HepG2 (cell line): ENCODE results near the gene TIMM9. TPM values are rescaled to one million over a fixed set of nuclear protein-coding genes. Genes with fewer than 3 reads are reported as not detected.

Experiments
- ATF6 ChIP-seq: sonication (generic); formaldehyde crosslinking; conservative IDR thresholded peaks from 2 replicates; pipeline ENCODE4 v1.4.0; 2020; ENCODE audit warnings: missing genetic modification reagents
- HMG20B ChIP-seq: conservative IDR thresholded peaks from 2 replicates; pipeline ENCODE4 v1.6.1; 2016; ENCODE audit warnings: missing genetic modification reagents, missing compliant biosample characterization
- HOXA9 ChIP-seq: sonication (generic); formaldehyde crosslinking; IDR thresholded peaks from 2 replicates; pipeline ENCODE4 v1.8.1; 2022; ENCODE audit warnings: missing genetic modification reagents, mild to moderate bottlenecking, moderate library complexity, borderline replicate concordance
- NFIC ChIP-seq: IDR thresholded peaks from 2 replicates; pipeline ENCODE4 v1.6.1; 2012; ENCODE audit warnings: mild to moderate bottlenecking, low read length, inconsistent platforms
- RNF2 ChIP-seq: fragments of 450-650 bp; conservative IDR thresholded peaks from 2 replicates; pipeline ENCODE4 v1.6.1; 2016; ENCODE audit warnings: low read depth
- SIN3B ChIP-seq: fragments of 150-350 bp; IDR thresholded peaks from 2 replicates; pipeline ENCODE4 v1.6.1; 2014; ENCODE audit warnings: low read length
- ZKSCAN8 ChIP-seq: IDR thresholded peaks from 2 replicates; pipeline ENCODE4 v1.6.1; 2016; ENCODE audit warnings: borderline replicate concordance, missing genetic modification reagents, missing compliant biosample characterization
- ZNF562 ChIP-seq: sonication (generic); formaldehyde crosslinking; IDR thresholded peaks from 2 replicates; pipeline ENCODE4 v1.8.0; 2022; ENCODE audit warnings: missing genetic modification reagents, borderline replicate concordance
- polyA plus RNA-seq, 8 experiments: library from polyadenylated mRNA; depleted of rRNA in 3 of 8; stranded (reverse) in 7 of 8; unstranded in 1 of 8; fragments of >200 nt; fragmentation: Illumina TruSeq in 4 of 8; extraction: Trizol in 4 of 8; gene quantifications; 2 replicates each; pipeline versions ENCODE4 v1.2.1 to v1.2.3, GENCODE V29; 2011 to 2016; ENCODE audit warnings: low read depth in 4 of 8, missing spikeins in 1 of 8, mixed read lengths in 1 of 8; ENCODE audit not compliant: insufficient read depth in 1 of 8
- total RNA-seq, 5 experiments: library from RNA; depleted of rRNA; stranded (reverse); fragments of >200 nt; fragmentation: Illumina TruSeq; extraction: Trizol; gene quantifications; 2 replicates each; pipeline ENCODE4 v1.2.3, GENCODE V29; 2016; ENCODE audit warnings: low read depth in 1 of 5
- TF ChIP-seq, protein P1 (sequence below): sonication (generic); formaldehyde crosslinking; IDR thresholded peaks from one replicate; pipeline ENCODE4 v1.5.1; 2020; ENCODE audit warnings: mild to moderate bottlenecking, missing genetic modification reagents; ENCODE audit errors: not compliant biosample characterization
- TF ChIP-seq, protein P2 (sequence below): sonication (generic); formaldehyde crosslinking; IDR thresholded peaks from 2 replicates; pipeline ENCODE4 v1.4.0; 2020; ENCODE audit warnings: missing genetic modification reagents
- TF ChIP-seq, protein P3 (sequence below): sonication (generic); formaldehyde crosslinking; IDR thresholded peaks from 2 replicates; pipeline ENCODE4 v1.8.0; 2022; ENCODE audit warnings: mild to moderate bottlenecking, missing genetic modification reagents; ENCODE audit not compliant: insufficient replicate concordance

TIMM9 gene
- total and polyA plus RNA-seq, 2 of the 13 experiments (the other 11 are each of a cell fraction or from before 2014, with no cell fraction given), result 30.5 to 42.5 TPM

DNA sequence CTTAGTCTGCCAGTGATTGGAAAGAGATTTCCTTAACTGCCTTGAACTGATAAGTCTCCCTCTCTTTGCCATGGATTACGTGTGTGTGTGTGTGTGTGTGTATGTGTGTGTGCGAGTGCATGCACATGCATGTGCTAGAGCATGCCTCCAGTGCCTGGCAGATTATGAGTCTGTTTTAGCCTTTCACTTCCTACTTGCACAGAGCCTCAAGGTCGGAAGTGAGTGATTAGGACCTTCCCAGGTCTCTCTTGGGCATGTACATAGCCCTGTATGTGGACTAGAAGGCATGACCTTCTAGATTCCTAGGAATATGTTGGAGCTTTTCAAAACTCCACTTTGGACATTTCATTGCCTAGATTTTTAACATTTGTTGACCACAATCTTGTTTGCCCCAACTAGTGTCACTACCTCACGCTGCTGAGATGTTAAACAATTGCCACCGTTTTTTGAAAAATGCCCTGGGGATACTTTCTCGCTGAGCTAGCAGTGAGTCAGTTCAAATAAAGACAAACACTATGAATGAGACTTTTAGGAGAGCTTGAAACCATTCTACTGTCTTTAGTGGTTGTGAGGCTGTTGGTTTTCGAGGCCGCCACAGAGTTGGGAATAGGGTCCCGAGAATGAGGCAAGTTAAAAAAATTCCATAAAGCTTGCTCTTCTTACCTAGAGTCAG lies 28.4 kb upstream of the TIMM9 start (continued):
- no peak for TF ChIP-seq HOXA9
- no peak for TF ChIP-seq ZNF562 (CRISPR knock-in tag)
- TF ChIP-seq HMG20B (CRISPR knock-in tag), result no peak
- no peak for TF ChIP-seq ZKSCAN8 (CRISPR knock-in tag)
- TF ChIP-seq, protein P1, sequence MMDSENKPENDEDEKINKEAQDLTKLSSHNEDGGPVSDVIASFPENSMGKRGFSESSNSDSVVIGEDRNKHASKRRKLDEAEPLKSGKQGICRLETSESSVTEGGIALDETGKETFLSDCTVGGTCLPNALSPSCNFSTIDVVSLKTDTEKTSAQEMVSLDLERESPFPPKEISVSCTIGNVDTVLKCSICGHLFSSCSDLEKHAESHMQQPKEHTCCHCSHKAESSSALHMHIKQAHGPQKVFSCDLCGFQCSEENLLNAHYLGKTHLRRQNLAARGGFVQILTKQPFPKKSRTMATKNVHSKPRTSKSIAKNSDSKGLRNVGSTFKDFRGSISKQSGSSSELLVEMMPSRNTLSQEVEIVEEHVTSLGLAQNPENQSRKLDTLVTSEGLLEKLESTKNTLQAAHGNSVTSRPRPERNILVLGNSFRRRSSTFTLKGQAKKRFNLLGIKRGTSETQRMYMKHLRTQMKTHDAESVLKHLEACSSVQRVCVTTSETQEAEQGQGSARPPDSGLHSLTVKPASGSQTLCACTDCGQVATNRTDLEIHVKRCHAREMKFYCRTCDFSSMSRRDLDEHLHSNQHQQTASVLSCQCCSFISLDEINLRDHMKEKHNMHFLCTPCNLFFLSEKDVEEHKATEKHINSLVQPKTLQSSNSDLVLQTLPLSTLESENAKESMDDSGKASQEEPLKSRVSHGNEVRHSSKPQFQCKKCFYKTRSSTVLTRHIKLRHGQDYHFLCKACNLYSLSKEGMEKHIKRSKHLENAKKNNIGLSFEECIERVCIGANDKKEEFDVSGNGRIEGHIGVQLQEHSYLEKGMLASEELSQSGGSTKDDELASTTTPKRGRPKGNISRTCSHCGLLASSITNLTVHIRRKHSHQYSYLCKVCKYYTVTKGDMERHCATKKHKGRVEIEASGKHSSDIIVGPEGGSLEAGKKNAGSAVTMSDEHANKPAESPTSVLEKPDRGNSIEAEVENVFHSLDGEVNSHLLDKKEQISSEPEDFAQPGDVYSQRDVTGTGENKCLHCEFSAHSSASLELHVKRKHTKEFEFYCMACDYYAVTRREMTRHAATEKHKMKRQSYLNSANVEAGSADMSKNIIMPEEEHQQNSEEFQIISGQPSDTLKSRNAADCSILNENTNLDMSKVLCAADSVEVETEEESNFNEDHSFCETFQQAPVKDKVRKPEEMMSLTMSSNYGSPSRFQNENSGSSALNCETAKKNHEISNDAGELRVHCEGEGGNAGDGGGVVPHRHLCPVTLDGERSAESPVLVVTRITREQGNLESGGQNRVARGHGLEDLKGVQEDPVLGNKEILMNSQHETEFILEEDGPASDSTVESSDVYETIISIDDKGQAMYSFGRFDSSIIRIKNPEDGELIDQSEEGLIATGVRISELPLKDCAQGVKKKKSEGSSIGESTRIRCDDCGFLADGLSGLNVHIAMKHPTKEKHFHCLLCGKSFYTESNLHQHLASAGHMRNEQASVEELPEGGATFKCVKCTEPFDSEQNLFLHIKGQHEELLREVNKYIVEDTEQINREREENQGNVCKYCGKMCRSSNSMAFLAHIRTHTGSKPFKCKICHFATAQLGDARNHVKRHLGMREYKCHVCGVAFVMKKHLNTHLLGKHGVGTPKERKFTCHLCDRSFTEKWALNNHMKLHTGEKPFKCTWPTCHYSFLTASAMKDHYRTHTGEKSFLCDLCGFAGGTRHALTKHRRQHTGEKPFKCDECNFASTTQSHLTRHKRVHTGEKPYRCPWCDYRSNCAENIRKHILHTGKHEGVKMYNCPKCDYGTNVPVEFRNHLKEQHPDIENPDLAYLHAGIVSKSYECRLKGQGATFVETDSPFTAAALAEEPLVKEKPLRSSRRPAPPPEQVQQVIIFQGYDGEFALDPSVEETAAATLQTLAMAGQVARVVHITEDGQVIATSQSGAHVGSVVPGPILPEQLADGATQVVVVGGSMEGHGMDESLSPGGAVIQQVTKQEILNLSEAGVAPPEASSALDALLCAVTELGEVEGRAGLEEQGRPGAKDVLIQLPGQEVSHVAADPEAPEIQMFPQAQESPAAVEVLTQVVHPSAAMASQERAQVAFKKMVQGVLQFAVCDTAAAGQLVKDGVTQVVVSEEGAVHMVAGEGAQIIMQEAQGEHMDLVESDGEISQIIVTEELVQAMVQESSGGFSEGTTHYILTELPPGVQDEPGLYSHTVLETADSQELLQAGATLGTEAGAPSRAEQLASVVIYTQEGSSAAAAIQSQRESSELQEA (CRISPR knock-in tag), result no peak
- TF ChIP-seq ATF6 (CRISPR knock-in tag), result no peak
- no peak for TF ChIP-seq SIN3B
- TF ChIP-seq NFIC, result no peak
- TF ChIP-seq, protein P2, sequence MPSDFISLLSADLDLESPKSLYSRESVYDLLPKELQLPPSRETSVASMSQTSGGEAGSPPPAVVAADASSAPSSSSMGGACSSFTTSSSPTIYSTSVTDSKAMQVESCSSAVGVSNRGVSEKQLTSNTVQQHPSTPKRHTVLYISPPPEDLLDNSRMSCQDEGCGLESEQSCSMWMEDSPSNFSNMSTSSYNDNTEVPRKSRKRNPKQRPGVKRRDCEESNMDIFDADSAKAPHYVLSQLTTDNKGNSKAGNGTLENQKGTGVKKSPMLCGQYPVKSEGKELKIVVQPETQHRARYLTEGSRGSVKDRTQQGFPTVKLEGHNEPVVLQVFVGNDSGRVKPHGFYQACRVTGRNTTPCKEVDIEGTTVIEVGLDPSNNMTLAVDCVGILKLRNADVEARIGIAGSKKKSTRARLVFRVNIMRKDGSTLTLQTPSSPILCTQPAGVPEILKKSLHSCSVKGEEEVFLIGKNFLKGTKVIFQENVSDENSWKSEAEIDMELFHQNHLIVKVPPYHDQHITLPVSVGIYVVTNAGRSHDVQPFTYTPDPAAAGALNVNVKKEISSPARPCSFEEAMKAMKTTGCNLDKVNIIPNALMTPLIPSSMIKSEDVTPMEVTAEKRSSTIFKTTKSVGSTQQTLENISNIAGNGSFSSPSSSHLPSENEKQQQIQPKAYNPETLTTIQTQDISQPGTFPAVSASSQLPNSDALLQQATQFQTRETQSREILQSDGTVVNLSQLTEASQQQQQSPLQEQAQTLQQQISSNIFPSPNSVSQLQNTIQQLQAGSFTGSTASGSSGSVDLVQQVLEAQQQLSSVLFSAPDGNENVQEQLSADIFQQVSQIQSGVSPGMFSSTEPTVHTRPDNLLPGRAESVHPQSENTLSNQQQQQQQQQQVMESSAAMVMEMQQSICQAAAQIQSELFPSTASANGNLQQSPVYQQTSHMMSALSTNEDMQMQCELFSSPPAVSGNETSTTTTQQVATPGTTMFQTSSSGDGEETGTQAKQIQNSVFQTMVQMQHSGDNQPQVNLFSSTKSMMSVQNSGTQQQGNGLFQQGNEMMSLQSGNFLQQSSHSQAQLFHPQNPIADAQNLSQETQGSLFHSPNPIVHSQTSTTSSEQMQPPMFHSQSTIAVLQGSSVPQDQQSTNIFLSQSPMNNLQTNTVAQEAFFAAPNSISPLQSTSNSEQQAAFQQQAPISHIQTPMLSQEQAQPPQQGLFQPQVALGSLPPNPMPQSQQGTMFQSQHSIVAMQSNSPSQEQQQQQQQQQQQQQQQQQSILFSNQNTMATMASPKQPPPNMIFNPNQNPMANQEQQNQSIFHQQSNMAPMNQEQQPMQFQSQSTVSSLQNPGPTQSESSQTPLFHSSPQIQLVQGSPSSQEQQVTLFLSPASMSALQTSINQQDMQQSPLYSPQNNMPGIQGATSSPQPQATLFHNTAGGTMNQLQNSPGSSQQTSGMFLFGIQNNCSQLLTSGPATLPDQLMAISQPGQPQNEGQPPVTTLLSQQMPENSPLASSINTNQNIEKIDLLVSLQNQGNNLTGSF (CRISPR knock-in tag), result no peak
- TF ChIP-seq RNF2, result no peak
- TF ChIP-seq, protein P3, sequence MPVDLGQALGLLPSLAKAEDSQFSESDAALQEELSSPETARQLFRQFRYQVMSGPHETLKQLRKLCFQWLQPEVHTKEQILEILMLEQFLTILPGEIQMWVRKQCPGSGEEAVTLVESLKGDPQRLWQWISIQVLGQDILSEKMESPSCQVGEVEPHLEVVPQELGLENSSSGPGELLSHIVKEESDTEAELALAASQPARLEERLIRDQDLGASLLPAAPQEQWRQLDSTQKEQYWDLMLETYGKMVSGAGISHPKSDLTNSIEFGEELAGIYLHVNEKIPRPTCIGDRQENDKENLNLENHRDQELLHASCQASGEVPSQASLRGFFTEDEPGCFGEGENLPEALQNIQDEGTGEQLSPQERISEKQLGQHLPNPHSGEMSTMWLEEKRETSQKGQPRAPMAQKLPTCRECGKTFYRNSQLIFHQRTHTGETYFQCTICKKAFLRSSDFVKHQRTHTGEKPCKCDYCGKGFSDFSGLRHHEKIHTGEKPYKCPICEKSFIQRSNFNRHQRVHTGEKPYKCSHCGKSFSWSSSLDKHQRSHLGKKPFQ (CRISPR knock-in tag), result no peak
